Endometrium (tissue), 2 donors: ENCODE results near the gene ADAMTS14.
"Not testable (repeated sequence)": the region's sequence is repeated elsewhere in the genome, so short reads cannot be mapped to it uniquely, and the experiment has no call there.

Source experiments
- FAIRE-seq: peaks from 2 replicates; lab custom pipeline; 2012; peaks lifted over from hg19 to GRCh38; lab: Jason Lieb, UNC
- donor health status: control.
- donor health status: control.

Gene ADAMTS14, protein sequence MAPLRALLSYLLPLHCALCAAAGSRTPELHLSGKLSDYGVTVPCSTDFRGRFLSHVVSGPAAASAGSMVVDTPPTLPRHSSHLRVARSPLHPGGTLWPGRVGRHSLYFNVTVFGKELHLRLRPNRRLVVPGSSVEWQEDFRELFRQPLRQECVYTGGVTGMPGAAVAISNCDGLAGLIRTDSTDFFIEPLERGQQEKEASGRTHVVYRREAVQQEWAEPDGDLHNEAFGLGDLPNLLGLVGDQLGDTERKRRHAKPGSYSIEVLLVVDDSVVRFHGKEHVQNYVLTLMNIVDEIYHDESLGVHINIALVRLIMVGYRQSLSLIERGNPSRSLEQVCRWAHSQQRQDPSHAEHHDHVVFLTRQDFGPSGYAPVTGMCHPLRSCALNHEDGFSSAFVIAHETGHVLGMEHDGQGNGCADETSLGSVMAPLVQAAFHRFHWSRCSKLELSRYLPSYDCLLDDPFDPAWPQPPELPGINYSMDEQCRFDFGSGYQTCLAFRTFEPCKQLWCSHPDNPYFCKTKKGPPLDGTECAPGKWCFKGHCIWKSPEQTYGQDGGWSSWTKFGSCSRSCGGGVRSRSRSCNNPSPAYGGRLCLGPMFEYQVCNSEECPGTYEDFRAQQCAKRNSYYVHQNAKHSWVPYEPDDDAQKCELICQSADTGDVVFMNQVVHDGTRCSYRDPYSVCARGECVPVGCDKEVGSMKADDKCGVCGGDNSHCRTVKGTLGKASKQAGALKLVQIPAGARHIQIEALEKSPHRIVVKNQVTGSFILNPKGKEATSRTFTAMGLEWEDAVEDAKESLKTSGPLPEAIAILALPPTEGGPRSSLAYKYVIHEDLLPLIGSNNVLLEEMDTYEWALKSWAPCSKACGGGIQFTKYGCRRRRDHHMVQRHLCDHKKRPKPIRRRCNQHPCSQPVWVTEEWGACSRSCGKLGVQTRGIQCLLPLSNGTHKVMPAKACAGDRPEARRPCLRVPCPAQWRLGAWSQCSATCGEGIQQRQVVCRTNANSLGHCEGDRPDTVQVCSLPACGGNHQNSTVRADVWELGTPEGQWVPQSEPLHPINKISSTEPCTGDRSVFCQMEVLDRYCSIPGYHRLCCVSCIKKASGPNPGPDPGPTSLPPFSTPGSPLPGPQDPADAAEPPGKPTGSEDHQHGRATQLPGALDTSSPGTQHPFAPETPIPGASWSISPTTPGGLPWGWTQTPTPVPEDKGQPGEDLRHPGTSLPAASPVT

DNA sequence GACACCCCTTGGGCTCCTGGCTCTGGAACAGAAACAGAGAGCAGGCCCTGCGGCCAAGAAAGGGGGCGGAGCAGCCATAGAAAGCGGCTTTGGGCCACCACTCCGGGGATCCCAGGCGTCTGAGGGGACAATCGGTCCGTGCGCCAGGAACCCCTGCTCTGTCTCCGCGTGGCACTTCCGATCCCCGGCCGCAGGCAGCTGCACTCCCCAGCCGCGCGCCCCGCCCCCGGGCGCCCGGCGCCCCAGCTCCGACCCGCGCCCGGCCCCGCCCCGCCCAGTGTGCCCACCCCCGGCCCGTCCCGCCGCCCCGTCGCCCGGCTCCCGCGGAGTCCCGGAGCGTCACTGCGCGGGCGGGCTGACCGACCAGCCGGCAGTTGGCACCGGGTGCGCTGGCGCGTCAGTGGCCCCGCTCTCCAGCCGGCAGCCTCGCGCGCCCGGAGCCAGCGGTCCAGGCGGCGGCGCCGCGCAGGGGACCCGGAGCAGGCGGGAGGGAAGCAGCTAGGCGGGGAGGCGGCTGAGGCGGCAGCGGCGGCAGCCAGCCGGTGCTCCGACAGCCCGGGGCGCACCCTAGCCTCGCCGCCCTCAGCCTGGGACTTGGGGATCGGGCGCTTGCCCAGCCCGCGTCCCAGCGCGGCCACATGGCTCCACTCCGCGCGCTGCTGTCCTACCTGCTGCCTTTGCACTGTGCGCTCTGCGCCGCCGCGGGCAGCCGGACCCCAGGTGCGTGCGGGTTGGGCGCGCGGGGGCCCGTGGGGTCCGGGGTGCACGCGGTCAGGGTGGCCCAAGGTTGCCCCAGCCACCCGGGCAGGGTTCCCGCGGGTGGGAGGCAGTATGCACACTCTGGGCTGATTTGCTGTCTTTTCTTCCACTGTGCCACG is at the start of gene ADAMTS14:
ADAMTS14 (plus strand) TSS at position 342 of the 878 bp plus-strand sequence; CDS start at position 639, 297 bp downstream.
- FAIRE-seq: no peak

DNA sequence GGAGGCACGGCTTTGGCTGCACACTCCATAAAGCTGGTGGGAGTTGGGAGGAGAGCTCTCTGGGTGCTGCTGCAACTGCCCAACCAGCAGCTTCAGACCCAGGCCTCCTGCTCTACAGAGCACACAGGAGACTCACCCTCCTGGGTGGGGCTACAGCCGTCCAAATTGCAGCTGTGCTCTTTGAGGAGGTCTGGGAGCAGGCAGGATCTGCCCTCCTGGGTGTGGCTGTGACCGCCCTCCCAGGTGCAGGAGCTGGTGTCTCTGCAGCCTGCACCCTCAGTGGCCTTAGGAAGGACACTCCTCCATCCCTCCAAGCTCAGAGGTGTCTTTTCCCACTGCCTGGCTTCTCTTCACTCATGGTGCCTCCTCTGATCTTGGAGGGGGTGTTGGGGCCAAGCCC is 49.8 kb upstream of the ADAMTS14 start:
- no peak for FAIRE-seq

DNA sequence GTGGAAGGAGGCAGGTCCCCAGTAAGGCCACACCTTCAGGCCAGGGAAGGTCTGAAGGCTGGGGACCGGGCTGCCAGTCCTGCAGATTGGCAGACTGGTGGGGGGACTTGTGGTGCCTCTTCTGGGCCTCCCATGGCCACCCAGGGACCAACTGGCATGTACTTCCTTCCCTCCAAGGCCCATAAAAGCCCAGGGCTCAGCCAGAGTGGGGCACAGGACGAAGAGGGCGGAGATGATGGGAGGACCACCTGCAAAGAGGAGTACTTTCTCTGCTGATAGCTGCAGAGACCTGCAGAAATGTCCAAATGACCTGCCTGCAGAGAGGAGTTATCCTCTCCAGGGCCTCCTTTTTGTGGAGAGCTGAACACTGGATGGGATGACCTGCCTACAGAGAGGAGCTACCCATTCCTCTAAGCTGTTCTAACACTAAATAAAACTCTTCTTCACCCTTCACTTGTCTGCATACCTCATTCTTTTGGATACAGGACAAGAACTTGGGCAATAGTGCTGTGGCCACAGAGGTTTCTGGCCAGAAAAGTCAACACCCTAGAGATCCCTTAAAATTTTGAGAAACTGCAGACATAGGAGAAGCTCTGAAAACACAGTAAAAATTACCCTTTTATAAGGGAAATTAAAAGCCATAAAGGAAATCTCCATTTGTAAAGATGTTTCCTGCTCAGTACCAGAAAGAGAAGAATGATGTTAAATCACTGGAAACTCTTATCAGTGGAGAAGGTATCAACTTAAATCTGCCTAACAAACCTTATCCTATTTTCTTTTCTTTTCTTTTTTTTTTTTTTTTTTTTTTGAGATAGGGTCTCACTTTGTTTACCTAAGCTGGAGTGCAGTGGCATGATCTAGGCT is 49.1 kb upstream of the ADAMTS14 start:
- FAIRE-seq: no peak

DNA sequence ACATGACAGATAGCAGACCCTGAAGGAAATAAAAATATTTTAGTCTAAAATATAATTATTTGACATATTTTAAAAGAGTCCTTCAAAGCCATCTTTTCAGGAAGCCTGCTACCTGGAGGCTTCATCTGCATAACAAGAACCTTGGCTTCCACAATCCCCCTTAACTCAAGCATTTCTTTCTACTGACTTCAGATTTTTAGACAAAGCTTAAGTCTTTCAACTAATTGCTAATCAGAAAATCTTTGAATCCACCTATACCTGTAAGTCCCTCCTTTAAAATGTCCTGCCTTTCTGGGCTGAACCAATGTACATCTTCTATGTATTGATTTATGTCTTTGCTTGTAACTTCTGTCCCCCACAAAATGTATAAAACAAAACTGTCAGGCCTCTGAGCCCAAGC is 46.2 kb upstream of the ADAMTS14 start:
- no peak for FAIRE-seq

DNA sequence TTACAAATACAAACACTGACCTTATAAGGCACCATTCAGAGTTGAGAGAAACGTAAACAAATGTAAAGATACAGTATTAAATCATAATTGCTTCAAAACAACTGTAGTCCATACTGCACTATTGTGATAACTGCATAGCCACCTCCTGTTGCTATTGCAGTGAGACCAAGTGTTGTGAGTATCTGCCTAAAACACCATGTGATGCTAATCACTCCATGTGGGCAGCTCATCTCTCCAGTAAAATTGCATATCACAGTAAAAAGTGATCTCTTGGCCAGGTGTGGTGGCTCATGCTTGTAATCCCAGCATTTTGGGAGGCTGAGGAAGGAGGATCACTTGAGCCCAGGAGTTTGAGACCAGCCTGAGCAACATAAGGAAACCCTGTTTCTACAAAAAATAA is 43.0 kb upstream of the ADAMTS14 start:
- FAIRE-seq: no peak

DNA sequence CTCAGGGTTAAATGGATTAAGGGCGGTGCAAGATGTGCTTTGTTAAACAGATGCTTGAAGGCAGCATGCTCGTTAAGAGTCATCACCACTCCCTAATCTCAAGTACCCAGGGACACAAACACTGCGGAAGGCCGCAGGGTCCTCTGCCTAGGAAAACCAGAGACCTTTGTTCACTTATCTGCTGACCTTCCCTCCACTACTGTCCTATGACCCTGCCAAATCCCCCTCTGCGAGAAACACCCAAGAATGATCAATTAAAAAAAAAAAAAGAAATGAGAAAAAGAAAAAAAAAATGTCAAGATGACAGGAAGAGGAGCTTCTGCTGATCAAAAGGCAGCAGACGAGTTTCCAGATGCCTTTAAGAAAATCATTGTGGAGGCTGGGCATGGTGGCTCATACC is 40.6 kb upstream of the ADAMTS14 start:
- not testable (repeated sequence) for FAIRE-seq

DNA sequence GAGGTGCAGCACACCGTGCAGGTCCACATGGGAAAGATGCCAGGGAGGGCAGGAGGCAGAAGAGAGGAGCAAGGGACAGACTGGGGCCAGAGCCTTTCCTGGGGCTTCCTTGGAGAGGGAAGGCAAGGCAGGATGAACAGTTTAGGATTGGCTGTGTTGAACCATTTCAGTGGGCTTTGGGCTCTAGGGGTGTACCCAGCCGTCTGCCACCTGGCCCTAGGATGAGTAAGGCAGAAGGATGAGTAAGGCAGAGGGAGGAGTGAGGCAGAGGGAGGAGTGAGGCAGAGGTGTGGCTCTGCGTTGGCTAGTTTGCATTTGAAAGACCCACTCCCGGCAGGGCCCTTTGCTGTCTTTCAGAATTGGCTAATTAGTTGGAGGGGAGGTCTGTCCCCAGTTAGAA is 38.3 kb upstream of the ADAMTS14 start:
- no peak for FAIRE-seq

DNA sequence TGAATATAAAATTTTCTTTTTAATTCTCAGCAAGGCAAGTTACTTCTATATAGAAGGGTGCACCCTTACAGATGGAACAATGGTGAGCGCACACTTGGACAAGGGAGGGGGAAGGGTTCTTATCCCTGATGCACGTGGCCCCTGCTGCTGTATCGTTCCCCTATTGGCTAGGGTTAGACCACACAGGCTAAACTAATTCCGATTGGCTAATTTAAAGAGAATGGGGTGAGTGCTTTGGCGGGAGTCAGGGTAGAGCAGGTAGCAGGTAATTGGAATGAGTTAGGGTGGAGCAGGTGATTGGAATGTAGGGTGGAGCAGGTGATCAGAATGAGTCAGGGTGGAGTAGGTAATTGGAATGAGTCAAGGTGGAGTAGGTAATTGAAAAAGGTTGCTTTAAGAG is 37.8 kb upstream of the ADAMTS14 start:
- FAIRE-seq: not testable (repeated sequence)

DNA sequence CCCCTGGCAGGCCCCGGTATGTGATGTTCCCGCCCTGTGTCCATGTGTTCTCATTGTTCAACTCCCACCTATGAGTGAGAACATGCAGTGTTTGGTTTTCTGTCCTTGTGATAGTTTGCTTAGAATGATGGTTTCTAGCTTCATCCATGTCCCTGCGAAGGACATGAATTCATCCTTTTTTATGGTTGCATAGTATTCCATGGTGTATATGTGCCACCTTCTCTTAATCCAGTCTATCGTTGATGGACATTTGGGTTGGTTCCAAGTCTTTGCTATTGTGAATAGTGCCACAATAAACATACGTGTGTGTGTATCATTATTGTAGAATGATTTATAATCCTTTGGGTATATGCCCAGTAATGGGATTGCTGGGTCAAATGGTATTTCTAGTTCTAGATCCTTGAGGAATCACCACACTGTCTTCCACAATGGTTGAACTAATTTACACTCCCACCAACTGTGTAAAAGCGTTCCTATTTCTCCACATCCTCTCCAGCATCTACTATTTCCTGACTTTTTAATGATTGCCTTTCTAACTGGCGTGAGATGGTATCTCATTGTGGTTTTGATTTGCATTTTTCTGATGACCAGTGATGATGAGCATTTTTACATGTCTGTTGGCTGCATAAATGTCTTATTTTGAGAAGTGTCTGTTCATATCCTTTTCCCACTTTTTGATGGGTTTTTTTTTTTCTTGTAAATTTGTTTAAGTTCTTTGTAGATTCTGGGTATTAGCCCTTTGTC is 32.5 kb upstream of the ADAMTS14 start:
- not testable (repeated sequence) for FAIRE-seq

DNA sequence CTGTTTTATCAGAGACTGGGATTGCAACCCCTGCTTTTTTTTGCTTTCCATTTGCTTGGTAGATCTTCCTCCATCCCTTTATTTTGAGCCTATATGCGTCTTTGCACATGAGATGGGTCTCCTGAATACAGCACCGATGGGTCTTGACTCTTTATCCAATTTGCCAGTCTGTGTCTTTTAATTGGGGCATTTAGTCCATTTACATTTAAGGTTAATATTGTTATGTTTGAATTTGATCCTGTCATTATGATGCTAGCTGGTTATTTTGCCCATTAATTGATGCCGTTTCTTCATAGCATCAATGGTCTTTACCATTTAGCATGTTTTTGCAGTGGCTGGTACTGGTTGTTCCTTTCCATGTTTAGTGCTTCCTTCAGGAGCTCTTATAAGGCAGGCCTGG is 29.0 kb upstream of the ADAMTS14 start:
- FAIRE-seq: not testable (repeated sequence)

DNA sequence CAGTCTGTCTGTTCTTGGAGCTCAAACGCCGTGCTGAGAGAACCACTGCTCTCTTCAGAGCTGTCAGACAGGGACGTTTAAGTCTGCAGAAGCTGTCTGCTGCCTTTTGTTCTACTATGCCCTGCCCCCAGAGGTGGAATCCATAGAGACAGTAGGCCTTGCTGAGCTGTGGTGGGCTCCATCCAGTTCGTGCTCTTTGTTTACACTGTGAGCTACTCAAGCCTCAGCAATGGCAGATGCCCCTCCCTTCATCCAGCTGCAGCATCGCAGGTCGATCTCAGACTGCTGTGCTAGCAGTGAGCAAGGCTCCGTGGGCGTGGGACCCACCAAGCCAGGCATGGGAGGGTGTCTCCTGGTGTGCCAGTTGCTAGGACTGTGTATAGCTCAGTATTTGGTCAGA is 27.3 kb upstream of the ADAMTS14 start:
- FAIRE-seq: not testable (repeated sequence)

DNA sequence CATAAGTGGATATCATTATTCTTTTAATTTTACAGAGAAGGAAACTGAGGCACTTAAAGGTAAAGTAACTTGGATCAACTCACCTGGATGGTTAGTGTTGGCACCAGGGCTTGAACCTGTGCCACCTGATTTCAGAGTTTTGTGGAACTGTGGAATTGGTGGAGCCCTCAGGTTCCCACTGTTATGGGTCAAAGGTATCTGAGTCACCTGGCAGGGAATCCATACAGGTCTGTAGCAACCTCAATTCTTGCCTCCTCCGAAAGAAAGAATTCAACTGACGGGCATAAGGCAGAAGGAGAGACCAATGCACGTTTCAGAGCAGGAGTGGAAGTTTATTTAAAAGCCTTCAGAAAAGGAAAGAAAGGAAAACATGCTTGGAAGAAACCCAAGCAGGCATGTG is 25.2 kb upstream of the ADAMTS14 start:
- no peak for FAIRE-seq

DNA sequence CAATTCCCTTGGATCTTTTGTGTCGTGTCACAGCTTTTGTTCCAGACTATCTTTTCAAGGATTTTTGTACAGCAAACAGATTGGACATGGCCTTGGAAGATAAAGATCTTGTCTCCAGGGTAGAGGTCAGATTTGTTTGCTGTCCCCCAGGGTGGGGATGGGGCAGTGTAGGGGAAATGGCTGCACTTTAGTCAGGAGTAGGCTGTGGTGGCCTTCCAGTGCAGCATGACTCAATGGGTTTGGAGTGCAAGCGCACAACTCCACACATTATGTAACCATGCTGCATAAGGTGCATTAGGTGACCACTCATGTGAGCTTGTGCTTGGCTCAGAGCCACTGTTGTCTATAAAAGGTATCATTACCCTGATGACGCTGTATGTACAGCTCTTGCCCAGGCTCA is 23.9 kb upstream of the ADAMTS14 start:
- FAIRE-seq: no peak

DNA sequence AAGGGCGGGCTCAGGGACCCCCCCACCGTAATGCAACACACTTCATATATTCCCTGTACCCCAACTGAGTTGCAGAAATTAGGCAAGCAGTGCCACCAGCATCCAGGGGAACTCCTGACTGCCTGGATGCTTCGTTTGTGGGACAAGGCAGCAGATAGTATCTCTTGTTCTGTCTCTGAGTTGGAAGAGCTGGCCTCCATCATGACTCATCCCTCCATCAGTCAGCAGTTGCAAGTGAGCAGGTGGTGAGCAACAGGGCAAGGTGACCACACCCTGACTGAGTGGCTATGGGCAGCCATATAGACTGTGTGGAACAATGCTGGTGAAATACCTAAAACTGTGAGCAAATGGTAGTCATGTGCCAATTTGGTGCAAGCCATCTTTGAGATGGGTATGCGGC is 22.8 kb upstream of the ADAMTS14 start:
- FAIRE-seq: no peak

DNA sequence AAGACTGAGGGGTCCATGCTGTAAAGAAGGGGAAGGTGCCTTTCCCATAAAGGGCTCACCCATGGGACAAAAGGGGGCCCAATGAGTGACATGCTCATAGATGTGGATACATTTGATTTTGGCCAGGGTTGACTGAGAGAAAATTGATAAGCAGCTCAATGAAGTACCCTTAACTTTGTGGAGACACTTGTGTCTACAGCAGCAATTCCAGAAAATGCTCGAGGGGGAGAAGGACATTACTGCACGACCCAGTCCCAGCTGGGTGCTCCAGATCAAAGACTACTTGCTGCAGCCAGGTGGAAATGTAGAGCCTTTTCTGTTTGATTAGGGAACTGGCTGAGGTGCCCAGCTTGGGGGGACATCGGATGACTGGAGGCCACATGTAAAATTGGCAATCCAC is 22.2 kb upstream of the ADAMTS14 start:
- FAIRE-seq: no peak

DNA sequence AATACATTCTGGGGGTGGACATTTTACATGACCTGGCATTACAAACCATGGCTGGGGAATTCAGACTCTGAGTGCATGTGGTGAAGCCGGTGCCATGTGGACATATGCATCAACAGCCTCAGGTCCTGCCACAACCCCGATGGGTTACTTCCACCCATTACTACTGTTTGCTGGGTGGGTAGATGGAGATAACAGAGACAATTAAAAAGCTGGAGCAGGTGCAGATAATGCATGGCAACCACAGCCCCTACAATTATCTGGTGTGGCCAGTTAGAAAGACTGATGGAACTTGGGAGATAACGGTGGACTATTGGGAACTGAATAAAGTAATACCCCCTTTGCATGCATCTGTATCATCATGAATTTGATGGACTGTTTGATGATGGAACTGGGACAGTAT is 21.6 kb upstream of the ADAMTS14 start:
- no peak for FAIRE-seq

DNA sequence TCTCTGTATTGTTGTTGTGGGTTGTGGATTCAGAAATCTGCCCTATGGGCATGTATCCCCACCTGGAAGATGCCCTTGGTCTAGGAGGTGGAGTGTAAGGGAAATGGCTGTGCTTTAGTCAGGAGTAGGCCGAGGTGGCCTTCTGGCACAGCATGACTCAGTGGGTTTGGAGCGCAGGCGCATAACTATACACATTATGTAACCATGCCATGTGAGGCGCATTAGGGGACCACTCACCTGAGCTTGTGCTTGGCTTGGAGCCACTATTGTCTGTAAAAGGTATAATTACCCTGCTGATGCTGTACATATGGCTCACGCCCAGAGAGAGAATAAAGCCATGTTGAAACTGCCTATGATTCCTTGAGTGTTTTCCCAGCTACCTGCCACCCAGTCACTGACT is 20.6 kb upstream of the ADAMTS14 start:
- FAIRE-seq: no peak

DNA sequence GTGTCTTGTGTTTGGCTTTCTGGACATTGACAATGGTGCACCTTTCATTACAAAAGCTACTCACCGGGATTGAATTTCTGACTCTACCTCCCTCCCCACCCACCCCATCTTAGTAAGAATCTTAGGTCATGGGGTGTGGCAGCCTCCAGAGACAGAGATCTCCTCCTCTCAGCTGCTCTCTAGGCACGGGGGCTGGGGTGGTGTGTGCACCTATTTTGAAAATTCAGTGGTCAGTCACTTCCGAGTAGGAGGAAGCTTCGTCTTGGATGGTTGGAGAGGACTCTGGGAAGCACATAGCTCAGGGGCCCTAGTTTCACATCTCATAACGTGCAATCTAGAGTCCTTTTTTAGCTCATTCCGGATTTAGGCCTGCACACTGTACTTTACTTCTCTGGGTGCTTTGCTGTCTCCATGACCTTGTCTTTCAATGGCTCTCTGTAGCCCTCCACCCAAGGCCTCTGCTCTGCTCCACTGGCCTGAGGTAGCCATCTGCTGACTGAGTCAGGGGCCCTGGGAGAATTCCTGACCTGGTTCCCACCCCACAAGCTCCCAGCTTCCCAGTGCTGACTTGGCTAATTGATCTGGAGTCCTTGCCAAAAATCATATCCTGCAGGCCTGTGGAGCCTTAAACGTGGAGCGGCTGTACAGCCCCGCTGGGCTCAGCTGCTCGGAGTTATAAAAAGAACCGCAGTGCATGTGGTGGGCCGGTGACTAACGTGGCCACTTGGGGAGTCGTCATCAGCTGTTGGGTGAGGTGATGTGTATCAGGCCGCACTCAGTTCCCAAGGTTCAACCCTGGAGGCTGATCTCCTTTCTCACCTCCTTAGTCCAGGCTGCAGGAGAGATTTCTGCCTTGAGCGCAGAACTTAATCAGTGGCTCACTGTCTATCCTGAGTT is 19.3 kb upstream of the ADAMTS14 start:
- FAIRE-seq: no peak

DNA sequence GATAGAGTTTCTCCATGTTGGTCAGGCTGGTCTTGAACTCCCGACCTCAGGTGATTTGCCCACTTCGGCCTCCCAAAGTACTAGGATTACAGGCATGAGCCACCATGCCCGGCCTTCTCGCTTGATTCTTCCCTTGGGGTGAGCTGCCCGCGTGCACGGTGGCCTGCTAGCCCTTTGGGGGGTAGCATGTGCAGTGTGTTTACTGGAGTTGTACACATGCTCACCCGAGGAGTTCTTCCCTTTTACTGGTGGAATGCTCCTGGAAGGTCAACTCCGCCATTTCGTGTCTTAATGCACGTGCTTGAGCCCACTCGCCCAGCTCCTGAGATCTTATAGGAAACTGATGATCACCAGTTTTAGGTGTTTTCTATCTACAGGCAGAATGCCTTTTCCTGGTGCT is 17.0 kb upstream of the ADAMTS14 start:
- no peak for FAIRE-seq
